ENCODE measurements around the gene INMT.

DNA sequence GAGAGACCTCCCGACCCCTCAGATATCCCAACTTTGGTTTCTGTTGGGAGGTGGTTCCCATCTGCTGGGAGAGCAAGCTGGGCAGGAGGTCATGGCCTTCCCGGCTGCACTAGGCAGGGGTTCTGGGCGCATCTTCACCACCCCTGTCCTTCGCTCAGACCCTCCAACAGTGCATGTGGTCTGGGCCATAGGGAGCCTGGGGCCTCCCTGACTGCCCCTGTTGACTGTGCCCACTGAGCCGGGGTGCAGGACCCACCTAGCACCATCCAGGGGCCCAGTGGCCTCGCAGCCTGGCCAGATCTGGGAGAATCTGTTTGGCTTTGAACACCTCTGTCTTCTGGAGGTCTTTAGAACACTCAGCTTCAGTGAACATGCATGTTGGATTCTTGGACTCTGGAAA lies 18.7 kb upstream of the INMT start:
- TF ChIP-seq, protein P1, sequence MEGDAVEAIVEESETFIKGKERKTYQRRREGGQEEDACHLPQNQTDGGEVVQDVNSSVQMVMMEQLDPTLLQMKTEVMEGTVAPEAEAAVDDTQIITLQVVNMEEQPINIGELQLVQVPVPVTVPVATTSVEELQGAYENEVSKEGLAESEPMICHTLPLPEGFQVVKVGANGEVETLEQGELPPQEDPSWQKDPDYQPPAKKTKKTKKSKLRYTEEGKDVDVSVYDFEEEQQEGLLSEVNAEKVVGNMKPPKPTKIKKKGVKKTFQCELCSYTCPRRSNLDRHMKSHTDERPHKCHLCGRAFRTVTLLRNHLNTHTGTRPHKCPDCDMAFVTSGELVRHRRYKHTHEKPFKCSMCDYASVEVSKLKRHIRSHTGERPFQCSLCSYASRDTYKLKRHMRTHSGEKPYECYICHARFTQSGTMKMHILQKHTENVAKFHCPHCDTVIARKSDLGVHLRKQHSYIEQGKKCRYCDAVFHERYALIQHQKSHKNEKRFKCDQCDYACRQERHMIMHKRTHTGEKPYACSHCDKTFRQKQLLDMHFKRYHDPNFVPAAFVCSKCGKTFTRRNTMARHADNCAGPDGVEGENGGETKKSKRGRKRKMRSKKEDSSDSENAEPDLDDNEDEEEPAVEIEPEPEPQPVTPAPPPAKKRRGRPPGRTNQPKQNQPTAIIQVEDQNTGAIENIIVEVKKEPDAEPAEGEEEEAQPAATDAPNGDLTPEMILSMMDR (IDR thresholded peaks at IDR 0.05), result no peak
- TF ChIP-seq POLR2AphosphoS5 (IDR thresholded peaks at IDR 0.05), result no peak
- TF ChIP-seq POLR2A (IDR thresholded peaks at IDR 0.05), result no peak
- TF ChIP-seq EP300 (IDR thresholded peaks at IDR 0.05), result no peak
